GM10847 (cell line): ENCODE data around the gene RASD2.

ENCODE experiments used
- POLR2A ChIP-seq: IDR thresholded peaks from 2 replicates; pipeline ENCODE4 v1.6.1; 2011; ENCODE audit not compliant: insufficient read length; ENCODE audit errors: extremely low read depth

RASD2 gene

DNA sequence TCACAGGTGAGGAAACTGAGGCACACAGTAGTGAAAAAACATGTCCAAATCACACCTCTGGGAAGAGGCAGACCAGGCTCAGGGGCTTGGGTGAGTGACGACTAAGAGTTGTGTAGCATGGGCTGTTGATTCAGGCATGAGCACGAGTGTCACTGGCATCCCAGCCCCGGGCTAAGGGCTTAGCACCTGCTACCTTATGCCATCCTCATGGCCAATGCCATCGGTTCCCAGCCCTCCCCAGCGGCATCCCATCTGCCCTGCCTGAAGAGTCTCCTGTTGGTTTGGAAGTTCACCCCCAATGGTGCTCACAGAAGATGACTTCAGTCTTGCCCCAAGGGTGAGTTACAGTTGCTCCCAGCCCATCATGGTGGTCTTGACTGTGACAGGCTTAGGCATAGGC is 54.1 kb downstream of the RASD2 start:
- no peak for TF ChIP-seq POLR2A

DNA sequence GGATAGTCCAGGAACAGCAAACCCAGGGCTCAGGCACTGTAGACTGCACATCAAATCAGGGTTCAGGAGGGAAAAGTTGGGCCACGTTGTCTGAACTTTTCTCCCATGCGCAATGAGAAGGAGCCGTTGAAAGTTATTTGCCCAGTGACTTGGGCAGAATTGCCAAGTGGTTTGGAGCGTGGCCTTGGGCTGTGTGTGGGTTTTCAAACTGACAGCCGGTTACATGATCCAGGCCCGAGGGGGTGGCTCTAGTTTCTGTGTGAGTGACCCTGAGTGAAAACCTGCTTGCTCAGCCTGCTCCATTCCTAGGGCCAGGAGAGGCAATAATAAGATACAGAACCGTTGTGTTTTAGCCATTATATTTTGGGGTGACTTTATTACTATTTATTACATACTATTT is 56.2 kb downstream of the RASD2 start:
- no peak for TF ChIP-seq POLR2A

DNA sequence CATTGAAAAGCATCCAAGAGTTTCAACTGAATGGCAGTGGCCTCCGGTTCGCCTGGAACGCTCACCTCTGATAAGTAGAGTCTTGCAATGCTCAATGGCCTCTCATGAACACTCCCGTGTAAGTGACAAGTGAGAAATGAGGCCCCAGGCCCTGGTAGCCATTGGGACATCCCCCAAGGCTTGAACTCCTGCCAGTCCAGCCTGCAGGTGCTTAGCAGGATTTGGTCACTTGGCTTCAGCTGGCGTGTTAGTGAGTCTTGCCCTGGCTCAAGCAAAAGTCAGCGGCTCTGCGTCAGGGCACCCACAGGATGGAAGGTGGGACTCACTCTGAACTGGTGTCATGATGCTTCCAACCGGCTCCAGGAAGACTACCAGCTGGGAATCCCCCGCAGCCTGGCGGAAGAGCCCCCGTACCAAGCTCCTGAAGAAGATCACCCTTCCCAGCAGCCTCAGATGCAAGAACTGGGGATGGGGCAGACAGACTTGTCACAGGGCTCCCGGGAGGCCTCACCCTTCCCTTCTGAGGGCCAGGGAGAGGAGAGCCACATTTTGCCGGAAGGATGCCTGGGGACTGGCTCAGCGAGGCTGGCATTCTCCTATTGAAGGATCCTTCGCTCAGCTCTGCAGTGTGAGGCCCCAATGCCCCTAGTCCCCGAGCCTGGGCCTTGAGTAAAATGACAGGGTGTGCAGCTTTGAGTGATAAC is 57.2 kb downstream of the RASD2 start:
- TF ChIP-seq POLR2A = no peak

DNA sequence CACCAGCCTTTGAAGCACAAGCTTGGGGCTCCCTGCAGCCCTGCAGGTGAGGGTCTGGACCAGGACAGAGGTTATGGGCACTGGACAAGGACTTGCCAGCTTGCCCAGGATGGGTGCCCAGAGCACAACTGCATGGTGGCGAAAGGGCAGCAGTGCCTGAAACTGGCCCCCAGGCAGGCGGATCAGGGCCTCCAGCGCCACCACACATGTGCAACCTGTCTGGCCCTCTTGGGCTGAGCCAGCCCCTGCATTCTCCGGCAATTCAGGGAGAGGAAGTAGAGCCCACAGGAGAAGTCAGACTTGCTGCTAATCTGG is 57.7 kb downstream of the RASD2 start:
- no peak for TF ChIP-seq POLR2A

DNA sequence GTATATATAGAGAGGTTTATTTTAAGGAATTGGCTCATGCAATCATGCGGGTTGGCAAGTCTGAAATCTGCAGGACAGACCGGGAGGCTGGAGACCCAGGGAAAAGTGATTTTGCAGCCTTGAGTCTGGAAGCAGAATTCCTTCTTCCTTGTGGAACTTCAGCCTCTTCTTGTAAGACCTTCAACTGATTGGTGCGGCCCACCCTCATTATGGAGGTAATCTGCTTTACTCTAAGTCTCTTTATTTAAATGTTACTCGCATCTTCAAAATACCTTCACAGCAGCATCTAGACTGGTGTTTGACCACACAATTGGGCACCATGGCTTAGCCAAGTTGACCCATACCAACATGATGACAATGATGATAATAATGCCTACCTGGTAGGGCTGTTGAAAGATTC is 58.7 kb downstream of the RASD2 start:
- TF ChIP-seq POLR2A = no peak

DNA sequence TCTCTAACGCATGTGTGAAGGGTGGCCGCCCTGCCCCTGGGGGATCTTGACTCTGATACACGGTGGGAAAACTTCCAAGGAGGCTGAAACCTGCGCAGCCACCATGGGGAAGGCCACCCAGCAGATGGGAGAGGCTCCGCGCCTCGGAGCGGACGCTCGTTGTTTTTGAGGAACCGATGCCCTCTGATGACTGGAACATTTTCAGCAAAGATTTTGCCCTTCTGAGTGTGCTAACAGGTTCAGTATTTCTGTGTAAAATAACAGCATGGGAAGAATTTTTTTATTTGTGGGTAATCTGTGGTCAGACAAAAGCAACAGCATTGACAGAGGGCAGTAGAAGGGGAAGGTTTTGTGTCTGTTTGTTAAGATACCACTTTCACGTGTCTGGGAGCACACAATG is 59.8 kb downstream of the RASD2 start:
- TF ChIP-seq POLR2A = no peak

DNA sequence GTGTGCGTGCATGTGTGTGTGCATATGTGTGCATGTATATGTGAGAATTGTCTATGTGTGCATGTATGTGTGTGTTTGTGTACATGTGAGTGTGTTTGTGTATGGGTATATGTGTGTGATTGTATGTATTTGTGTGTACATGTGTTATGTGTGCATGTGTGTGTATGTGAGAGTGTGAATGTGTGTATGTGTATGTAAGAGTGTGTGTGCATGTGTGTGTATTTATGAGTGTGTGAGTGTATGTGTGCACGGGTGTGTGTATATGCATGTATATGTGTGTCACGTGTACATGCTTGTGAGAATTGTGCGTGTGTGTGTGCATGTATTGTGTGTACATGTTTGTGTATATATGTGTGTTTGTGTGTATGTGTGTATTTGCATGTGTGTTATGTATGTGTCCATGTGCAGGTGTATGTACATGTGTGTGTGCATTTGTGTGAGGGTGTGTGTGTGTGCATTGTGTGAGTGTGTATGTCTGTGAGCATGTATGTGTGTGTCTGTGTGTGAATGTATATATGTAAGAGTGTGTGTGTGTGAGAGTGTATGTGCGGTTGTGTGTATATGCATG is 60.5 kb downstream of the RASD2 start:
- no peak for TF ChIP-seq POLR2A

DNA sequence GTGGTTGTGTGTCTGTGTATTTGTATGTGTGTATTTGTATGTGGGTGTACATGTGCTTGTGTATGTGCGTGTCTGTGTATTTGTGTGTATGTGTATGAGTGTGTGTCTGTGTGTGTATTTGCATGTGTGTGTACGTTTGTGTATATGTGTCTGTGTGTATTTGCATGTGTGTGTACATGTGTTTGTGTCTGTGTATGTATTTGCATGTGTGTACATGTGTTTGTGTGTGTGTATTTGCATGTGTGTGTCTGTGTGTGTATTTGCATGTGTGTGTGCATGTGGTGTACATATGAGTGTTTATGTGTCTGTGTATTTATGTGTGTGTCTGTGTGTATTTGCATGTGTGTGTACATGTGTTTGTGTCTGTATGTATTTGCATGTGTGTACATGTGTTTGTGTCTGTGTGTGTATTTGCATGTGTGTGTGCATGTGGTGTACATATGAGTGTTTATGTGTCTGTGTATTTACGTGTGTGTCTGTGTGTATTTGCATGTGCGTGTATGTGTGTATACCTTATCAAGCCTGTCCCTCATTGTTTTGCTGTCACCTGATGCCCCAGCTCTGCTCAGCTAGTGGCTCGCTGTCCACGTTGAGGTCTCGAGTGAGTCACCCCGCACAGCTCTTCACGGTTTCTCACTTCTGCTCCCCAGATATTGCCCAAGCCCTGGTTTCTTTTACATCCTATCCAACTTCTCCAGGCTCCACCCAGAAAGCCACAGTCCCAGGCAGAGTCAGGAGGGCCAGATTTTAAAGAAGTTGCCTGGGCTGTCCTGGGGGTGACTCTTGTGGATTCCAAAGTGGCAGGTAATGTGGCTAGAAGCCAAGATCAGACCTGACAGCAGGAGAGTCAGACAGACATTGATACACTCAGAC is 61.3 kb downstream of the RASD2 start:
- no peak for TF ChIP-seq POLR2A
